ENCODE data around the gene AASDHPPT.

AASDHPPT gene

DNA sequence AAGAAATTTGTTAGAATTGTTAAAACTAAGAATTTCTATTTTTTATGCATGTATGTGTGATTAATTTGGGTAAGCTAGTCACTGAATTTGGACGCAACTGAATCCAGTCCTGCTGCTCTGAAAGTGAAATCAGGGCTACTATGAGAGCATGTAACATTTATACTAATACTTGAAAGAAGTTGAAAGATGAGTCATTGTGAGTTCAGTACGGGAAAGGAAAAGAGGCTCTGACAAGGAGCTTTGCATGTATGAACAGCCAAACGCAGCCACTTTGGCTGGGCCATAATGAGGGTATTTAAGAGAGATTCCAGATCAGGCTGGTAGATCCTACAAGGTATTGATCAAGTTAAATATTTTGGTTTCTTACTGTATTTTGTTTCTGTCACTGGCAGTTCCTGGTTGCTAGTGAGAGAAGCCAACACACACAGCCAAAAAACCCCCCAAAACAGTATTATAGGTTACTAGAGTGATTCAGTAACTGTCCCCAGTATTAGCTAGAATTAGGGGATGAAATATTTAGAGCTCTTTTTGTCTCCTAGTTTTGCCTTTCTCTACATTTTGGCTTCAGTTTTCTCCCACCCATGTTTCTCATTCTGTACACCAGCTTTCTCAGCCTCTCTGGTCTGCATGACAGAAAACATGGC is 14.1 kb downstream of the AASDHPPT start:
- no peak for TF ChIP-seq ESRRG (CRISPR knock-in tag; IDR thresholded peaks at IDR 0.05)
- no peak for TF ChIP-seq OSR1 (CRISPR knock-in tag; IDR thresholded peaks at IDR 0.05)
- TF ChIP-seq, protein P1, sequence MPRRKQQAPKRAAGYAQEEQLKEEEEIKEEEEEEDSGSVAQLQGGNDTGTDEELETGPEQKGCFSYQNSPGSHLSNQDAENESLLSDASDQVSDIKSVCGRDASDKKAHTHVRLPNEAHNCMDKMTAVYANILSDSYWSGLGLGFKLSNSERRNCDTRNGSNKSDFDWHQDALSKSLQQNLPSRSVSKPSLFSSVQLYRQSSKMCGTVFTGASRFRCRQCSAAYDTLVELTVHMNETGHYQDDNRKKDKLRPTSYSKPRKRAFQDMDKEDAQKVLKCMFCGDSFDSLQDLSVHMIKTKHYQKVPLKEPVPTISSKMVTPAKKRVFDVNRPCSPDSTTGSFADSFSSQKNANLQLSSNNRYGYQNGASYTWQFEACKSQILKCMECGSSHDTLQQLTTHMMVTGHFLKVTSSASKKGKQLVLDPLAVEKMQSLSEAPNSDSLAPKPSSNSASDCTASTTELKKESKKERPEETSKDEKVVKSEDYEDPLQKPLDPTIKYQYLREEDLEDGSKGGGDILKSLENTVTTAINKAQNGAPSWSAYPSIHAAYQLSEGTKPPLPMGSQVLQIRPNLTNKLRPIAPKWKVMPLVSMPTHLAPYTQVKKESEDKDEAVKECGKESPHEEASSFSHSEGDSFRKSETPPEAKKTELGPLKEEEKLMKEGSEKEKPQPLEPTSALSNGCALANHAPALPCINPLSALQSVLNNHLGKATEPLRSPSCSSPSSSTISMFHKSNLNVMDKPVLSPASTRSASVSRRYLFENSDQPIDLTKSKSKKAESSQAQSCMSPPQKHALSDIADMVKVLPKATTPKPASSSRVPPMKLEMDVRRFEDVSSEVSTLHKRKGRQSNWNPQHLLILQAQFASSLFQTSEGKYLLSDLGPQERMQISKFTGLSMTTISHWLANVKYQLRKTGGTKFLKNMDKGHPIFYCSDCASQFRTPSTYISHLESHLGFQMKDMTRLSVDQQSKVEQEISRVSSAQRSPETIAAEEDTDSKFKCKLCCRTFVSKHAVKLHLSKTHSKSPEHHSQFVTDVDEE (CRISPR knock-in tag; IDR thresholded peaks at IDR 0.05), result no peak
- TF ChIP-seq GLIS3 (CRISPR knock-in tag; IDR thresholded peaks at IDR 0.05), result no peak
- TF ChIP-seq BACH2 (CRISPR knock-in tag; IDR thresholded peaks at IDR 0.05; ENCODE audit: borderline replicate concordance), result no peak
- no peak for TF ChIP-seq SNAI2 (CRISPR knock-in tag; IDR thresholded peaks at IDR 0.05)
- no peak for TF ChIP-seq ZNF565 (CRISPR knock-in tag; conservative IDR thresholded peaks at IDR 0.05; ENCODE audit: low read depth)
- no peak for TF ChIP-seq ZFP3 (CRISPR knock-in tag; IDR thresholded peaks at IDR 0.05)
- TF ChIP-seq ZC3H10 (CRISPR knock-in tag; IDR thresholded peaks at IDR 0.05), result no peak
- TF ChIP-seq PPARA (CRISPR knock-in tag; IDR thresholded peaks at IDR 0.05; ENCODE audit: borderline replicate concordance), result no peak
- no peak for TF ChIP-seq TCF4 (CRISPR knock-in tag; IDR thresholded peaks at IDR 0.05; ENCODE audit: borderline replicate concordance)
- no peak for TF ChIP-seq ZNF70 (CRISPR knock-in tag; IDR thresholded peaks at IDR 0.05)
- TF ChIP-seq, protein P2, sequence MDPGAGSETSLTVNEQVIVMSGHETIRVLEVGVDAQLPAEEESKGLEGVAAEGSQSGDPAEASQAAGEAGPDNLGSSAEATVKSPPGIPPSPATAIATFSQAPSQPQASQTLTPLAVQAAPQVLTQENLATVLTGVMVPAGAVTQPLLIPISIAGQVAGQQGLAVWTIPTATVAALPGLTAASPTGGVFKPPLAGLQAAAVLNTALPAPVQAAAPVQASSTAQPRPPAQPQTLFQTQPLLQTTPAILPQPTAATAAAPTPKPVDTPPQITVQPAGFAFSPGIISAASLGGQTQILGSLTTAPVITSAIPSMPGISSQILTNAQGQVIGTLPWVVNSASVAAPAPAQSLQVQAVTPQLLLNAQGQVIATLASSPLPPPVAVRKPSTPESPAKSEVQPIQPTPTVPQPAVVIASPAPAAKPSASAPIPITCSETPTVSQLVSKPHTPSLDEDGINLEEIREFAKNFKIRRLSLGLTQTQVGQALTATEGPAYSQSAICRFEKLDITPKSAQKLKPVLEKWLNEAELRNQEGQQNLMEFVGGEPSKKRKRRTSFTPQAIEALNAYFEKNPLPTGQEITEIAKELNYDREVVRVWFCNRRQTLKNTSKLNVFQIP (CRISPR knock-in tag; IDR thresholded peaks at IDR 0.05; ENCODE audit: borderline replicate concordance, low read depth), result no peak
- TF ChIP-seq ARNTL (CRISPR knock-in tag; IDR thresholded peaks at IDR 0.05; ENCODE audit: borderline replicate concordance, low read depth), result no peak
- TF ChIP-seq, protein P3, sequence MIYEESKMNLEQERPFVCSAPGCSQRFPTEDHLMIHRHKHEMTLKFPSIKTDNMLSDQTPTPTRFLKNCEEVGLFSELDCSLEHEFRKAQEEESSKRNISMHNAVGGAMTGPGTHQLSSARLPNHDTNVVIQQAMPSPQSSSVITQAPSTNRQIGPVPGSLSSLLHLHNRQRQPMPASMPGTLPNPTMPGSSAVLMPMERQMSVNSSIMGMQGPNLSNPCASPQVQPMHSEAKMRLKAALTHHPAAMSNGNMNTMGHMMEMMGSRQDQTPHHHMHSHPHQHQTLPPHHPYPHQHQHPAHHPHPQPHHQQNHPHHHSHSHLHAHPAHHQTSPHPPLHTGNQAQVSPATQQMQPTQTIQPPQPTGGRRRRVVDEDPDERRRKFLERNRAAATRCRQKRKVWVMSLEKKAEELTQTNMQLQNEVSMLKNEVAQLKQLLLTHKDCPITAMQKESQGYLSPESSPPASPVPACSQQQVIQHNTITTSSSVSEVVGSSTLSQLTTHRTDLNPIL (CRISPR knock-in tag; IDR thresholded peaks at IDR 0.05; ENCODE audit: low read depth), result no peak
- peak; percentile 89 for ATAC-seq

DNA sequence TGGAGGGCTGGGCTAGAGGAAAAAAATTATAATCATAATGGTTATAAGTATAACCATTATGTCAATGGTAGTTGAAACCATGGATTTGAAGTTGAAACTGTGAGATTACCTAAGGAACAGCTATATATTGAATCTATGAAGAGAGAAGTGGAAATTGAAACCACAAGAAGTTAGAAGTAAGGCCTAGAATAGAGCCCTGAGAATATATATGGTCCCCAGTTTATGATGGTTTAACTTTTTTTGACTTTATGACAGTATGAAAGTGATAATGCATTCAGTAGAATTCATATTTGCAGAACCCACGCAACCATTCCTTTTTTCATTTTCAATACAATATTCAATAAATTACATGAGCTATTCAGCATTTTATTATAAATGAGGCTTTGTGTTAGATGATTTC is 15.0 kb downstream of the AASDHPPT start:
- TF ChIP-seq CSDC2 (CRISPR knock-in tag; IDR thresholded peaks at IDR 0.05) (no peak), ARNTL (CRISPR knock-in tag; IDR thresholded peaks at IDR 0.05; ENCODE audit: borderline replicate concordance, low read depth) (no peak), TOX (CRISPR knock-in tag; IDR thresholded peaks at IDR 0.05; ENCODE audit: borderline replicate concordance) (no peak), GLIS3 (CRISPR knock-in tag; IDR thresholded peaks at IDR 0.05) (no peak), RARB (CRISPR knock-in tag; IDR thresholded peaks at IDR 0.05) (no peak), SNAI2 (CRISPR knock-in tag; IDR thresholded peaks at IDR 0.05) (no peak), ZFP30 (CRISPR knock-in tag; IDR thresholded peaks at IDR 0.05) (no peak), ZC3H10 (CRISPR knock-in tag; IDR thresholded peaks at IDR 0.05) (no peak)
- TF ChIP-seq, protein P2 (CRISPR knock-in tag; IDR thresholded peaks at IDR 0.05; ENCODE audit: borderline replicate concordance, low read depth), result no peak
- TF ChIP-seq, protein P4, sequence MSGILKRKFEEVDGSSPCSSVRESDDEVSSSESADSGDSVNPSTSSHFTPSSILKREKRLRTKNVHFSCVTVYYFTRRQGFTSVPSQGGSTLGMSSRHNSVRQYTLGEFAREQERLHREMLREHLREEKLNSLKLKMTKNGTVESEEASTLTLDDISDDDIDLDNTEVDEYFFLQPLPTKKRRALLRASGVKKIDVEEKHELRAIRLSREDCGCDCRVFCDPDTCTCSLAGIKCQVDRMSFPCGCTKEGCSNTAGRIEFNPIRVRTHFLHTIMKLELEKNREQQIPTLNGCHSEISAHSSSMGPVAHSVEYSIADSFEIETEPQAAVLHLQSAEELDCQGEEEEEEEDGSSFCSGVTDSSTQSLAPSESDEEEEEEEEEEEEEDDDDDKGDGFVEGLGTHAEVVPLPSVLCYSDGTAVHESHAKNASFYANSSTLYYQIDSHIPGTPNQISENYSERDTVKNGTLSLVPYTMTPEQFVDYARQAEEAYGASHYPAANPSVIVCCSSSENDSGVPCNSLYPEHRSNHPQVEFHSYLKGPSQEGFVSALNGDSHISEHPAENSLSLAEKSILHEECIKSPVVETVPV (CRISPR knock-in tag; IDR thresholded peaks at IDR 0.05), result no peak
- TF ChIP-seq, protein P1 (CRISPR knock-in tag; IDR thresholded peaks at IDR 0.05), result no peak
- ATAC-seq, result no peak

Data from SK-N-SH treated with all-trans-retinoic acid at 6 μM for 48 hours (cell line).